ENCODE measurements around the gene CSMD2.

DNA sequence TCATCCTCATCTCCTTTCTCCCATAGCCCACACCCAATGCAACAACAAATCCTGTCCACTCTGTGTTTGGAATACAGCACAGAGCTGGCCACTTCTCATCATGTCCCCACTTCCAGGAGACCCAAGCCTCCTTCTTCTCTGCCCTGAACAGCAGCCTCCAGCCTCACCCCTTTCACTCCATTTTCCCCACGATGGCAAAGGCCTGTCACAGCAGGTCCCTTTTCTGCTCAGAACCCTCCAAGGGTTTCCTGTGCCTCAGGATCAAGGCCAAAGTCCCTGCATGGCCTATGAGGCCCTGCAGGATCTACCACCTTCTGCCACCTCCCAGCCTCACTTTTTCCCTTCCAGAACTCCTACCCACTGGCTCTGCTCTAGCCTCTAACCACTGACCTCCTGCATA is 78.5 kb downstream of the CSMD2 start:
- TF ChIP-seq, protein P1, sequence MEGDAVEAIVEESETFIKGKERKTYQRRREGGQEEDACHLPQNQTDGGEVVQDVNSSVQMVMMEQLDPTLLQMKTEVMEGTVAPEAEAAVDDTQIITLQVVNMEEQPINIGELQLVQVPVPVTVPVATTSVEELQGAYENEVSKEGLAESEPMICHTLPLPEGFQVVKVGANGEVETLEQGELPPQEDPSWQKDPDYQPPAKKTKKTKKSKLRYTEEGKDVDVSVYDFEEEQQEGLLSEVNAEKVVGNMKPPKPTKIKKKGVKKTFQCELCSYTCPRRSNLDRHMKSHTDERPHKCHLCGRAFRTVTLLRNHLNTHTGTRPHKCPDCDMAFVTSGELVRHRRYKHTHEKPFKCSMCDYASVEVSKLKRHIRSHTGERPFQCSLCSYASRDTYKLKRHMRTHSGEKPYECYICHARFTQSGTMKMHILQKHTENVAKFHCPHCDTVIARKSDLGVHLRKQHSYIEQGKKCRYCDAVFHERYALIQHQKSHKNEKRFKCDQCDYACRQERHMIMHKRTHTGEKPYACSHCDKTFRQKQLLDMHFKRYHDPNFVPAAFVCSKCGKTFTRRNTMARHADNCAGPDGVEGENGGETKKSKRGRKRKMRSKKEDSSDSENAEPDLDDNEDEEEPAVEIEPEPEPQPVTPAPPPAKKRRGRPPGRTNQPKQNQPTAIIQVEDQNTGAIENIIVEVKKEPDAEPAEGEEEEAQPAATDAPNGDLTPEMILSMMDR (IDR thresholded peaks at IDR 0.05; ENCODE audit: insufficient read depth, low read length, poor library complexity, severe bottlenecking) = no peak
- TF ChIP-seq EZH2phosphoT487 (conservative IDR thresholded peaks at IDR 0.05; ENCODE audit: low read length) = no peak
